Activated naive CD4-positive, alpha-beta T cell treated with Interleukin-2 at 50 U/mL for 16 hours (primary cell): ENCODE results near the gene COX8A.
A peak's percentile ranks its signal among the peaks of the same experiment; 100 is the strongest.
"Not testable (repeated sequence)": the region's sequence is repeated elsewhere in the genome, so short reads cannot be mapped to it uniquely, and the experiment has no call there.

ENCODE experiments used
- DNase-seq: peaks from one replicate; pipeline ENCODE4 v3.0.0-alpha.2; 2020

Gene COX8A, protein sequence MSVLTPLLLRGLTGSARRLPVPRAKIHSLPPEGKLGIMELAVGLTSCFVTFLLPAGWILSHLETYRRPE

DNA sequence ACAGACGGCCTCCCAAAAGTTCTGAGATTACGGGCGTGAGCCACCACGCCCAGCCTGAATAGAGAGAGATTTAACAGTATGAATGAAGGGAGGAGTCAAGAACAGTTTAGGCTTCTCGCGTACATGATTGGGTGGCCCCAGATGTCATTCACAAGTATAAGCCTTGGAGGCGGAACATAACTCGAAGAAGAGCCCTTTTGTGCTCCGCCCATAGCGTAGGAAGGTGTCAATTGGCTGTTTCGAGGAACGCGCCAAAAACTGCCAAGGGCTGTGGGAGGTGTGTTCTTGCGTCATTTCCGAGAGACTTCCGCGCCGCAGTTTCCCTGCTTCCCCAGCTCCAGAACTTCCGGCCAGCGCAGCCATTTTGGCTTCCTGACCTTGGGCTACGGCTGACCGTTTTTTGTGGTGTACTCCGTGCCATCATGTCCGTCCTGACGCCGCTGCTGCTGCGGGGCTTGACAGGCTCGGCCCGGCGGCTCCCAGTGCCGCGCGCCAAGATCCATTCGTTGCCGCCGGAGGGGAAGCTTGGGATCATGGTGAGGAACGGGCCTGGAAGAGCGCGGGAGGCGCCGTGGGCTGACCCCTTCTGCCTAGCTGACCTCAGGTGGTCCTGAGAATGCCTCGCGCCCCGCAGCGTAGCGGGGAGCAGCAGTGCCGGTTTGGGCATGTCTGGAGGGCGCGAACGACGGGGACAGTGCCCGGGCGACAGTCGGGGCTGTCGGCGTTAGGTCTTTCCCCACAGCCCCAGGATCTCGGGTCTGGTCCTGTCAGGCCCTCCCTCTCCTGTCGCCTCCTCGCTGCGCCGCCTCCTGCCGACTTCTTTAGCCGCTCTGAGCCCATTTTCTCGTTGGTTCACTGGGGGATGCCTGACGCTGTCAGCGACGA, at the start of gene COX8A:
Gene COX8A (plus strand): TSS at position 362 of the 885 bp plus-strand sequence. CDS start 61 bp downstream, at position 423.
- peak; percentile 97 for DNase-seq

DNA sequence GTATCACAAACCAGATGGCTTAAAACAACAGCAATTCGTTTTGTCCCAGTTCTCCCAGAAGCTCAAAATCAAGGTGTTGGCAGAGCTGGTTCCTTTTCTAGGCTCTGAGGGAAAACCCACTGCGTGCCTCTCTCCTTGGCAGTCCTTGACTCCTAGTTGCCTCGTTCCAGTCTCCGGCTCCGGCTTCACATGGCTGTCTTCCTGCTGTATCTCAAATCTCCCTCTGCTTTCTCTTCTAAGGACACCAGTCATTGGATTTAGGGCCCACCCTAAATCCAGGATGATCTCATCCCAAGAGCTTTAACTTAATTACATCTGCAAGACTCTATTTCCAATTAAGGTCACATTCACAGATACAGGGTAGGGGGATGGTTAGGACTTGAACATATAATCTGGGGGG, 44.8 kb upstream of the COX8A start:
- DNase-seq = no peak

DNA sequence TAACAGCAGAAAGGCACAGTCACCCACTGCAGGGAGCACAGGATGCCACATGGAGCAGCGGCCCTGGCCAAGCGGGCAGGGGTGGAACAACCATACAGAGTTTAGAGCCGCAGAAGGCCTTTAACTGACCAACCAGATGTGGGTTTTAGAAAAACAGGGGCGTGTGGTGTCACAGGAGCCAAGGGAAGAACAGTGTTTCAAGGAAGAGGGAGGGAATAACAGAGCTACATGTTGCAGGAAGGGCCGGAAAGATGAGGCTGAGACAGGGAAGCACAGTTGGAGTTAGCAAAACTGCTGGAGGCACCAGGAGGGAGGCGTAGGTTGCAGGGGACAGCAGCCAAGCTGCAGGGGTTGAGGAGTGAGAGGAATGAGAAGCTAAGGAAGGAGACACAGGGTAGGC, 43.4 kb upstream of the COX8A start:
- no peak for DNase-seq

DNA sequence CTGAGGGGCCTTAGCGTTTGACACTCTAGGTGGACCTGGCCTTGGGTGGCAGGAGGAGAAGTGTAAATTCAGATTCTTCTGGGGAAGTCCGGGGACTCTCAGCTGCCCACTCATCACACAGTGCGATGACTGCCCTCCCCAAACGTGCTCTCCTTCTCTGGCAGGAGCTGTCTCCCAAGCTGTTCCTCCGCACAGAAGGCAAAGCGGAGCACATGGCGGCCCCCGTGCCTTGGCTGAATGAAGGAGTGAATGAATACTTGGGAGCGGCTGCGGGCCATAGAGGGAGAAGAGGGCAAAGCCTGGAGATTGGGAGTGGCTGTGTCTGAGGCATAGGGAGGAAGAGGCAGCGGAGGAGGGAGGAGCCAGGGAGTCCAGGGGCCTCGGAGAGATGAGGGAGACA, 42.5 kb upstream of the COX8A start:
- DNase-seq = no peak

DNA sequence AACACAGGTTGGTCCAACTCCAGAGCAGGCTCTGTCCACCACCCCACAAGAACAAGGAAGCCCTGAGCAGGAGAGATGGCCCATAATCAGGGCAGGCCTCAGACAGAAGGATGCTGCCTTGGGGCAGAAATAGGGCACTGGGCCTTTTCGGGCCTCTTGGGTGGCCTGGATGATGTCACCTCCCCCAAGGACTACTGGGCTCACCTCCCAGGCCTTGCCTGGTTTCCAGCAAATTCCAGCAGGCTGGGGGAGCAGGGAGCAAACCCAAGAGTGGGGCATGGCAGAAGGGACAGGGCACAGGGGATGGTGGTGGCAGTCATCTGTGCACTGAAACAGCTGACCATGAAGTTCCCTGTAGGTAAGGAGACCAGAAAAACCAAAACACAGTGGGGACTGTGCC, 41.0 kb upstream of the COX8A start:
- no peak for DNase-seq

DNA sequence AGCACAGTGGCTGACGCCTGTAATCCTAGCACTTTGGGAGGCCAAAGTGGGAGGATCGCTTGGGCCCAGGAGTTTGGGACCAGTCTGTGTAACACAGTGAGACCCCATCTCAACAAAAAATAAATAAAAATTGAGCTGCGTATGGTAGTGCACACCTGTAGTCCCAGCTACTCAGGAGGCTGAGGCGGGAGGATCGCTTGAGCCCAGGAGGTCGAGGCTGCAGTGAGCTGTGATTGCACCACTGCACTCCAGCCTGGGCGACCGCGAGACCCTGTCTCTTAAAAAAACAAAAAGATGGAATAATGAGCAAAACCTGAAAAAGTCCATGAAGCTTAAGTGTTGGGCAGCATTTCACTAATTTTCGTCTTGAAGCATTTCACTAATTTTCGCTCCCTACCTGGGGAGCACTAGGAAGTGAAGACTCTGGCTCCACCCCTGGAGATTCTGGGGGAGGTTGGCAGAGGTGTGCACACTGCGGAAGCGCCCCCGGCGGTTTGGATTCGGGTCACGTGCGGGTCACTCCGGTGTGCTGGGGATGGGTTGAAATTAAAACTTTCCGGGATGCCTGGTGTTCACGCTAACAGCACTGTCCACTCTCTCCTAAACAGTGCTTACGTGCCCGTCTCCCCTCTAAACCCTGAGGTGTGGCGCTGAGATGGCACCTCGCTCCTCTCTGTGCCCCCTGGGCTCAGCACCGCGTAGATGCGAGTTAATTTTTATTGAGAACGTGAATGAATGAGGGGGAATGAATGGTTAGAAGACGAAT, 36.5 kb upstream of the COX8A start:
- no peak for DNase-seq

DNA sequence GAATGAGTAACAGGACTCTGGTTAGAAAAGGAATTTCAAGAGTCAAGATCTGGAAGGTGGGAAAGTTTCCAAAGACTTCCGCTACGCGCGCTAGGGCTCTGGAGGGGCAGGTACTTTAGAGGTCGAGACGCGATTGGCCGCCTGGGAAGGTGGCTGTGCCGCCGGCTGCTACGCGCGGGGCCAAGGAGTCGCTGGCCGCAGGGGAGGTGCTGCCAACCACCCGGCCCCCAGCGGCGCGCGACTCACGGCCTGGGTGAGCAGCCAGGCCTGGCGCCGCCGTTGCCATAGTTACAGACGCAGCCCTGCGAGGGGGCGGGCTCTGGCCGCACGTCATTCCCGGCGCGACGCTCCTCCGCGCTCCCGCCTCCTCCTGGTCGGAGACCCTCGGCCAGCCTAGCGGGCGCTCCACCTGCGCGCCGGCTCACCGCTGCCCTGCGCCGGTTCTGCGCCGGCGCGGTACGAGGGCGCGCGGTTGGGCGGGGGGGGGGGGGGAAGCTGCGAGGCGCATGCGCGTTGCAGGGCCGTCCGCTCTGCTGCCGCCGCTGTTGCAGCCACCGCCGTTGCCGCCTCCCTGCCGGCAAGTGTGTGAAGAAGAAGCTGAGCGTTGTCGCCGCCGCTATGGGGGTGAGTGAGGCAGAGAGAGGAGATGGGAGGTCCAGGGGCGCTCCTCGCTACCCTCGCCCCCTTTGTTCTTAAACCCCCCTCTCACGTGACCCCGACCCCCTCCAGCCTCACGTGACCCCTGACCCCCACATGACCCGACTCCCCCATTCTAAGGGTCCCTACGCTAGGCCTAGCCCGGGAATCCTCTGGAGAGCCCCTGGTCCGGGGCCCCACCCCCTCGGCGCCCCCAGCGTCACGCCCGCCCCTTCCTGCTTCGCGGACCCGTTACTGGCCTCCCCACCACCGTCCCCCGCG, 35.7 kb upstream of the COX8A start, which contains the start of gene NAA40:
Gene NAA40 (plus strand): TSS at position 524 of the 918 bp plus-strand sequence. CDS start 95 bp downstream, at position 619.
- peak; percentile 93 for DNase-seq

DNA sequence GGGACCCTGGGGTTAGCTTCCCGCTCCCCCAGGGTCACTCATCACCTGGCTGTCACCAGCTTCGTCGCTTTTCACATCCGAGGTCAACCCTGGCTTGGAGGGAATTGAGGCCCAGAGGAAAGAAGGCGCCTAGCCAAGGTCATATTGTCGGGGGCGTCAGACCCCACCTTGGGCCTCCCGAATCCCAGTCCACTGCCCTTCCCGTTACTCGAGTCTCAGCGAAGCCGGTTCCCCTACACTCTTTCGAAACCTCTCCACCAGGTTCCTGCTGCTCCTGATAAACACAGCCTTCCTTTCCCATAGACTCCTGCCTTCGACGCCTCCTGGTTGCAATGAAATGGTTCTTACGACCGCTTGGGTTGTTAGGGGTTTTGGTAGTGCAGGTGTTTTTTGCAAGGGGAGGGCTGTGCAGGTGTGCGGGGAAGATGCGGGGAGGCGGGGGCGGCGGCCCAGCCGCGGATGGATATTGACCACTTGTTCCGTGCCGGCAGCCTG, 35.0 kb upstream of the COX8A start:
- peak; percentile 3 for DNase-seq

DNA sequence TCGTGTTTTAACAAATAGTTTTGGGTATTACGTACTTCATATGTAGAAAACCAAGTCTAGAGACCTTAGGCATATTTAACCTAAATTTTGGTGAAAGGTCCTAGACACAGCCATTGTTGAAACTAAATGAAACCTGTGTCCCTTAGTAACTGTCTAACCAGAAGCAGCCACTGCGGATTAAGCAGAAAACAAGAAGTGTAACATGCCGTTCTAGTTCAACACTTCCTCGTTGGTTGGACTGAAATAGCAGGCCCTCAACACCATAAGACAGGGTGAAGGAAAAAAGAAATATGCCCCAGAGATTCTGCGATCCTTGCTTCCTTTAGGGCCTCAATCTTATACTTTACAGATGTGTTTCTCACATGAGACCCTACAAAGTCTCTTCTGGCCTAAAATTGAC, 33.6 kb upstream of the COX8A start:
- DNase-seq = no peak

DNA sequence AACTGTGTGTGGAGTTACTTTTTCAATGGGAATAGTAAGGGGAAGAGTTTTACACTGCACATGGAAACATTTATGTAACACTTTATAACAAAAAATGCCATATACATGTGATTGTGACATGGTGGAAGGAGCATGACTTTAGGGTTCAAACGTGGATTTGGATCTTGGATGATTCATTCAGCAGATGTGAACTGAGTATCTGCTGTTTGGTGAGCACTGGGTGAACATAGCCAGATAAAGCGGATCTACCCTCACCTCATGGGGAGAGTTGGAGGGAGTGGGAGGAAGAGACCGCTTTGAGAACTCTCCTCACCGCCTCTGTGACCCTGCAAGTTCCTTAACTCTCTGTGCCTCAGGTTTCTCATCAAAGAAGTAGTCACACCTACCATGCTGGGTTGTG, 32.5 kb upstream of the COX8A start:
- no peak for DNase-seq

DNA sequence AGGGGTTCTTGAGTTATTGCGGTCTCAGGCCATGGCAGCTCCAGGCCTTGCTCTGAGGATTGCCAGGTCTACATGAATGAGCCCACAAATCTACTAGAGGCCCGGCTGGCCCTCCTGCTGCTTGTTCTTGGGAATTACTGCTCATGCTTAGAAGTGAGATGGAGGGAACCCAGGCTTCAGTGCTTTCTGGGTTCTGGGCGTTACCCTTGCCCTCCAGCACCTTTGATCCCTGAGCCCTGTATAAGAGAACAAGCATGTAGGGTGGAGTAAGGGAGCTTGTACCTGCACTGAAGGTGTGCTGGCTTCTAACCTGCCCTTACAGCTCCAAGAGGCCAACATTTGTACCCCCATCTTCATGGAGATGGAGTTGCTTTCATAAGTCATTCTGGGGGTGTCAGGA, 31.6 kb upstream of the COX8A start:
- no peak for DNase-seq

DNA sequence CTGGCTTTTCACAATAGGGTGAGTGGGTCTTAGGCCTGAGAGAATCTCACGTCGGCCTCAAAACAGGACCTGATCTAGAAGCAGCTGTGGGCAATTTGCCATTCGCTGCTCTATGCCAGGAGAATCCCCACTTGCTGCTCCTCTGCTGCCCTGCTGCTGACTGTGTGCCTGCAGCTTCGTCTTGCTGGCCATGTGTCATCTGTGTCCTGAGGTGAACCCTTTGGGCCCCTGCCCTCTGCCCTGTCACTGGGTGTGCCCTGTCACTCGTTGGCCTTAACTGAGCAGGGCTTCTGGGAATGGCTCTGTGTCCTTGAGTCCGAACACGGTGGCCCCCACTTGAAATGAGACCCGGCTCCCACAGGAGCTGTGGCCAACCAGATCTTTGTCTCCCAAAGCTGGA, 29.4 kb upstream of the COX8A start:
- no peak for DNase-seq

DNA sequence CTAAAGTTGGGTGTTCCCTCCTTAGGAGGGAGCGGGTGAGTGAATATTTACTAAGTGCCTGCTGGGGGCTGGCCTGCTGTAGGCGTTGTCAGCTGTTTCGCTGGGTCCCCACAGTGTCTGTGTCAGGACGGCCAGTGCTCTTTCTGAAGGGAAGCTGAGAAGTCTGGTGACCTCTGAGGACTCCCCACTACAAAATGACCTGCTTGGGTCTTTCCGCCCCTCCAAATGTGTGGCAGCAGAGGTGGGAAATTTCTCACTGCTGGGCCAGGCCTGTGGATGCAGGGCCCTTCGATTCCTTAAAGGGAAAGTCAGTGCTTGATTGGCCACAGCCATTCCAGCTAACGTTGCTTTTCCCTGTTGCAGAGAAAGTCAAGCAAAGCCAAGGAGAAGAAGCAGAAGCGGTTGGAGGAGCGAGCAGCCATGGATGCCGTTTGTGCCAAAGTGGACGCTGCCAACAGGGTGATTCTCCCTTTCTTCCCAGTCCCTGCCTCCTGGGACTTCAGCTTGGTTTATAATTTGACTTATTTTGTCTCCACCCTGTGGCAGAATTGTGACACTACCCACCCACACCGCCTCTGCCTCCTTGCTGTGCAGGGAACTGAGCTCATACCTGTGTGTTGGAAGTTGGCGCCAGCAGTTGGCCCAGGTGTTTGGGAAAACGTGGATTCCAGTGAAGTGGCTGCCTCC, 28.8 kb upstream of the COX8A start:
- DNase-seq = peak; percentile 54

DNA sequence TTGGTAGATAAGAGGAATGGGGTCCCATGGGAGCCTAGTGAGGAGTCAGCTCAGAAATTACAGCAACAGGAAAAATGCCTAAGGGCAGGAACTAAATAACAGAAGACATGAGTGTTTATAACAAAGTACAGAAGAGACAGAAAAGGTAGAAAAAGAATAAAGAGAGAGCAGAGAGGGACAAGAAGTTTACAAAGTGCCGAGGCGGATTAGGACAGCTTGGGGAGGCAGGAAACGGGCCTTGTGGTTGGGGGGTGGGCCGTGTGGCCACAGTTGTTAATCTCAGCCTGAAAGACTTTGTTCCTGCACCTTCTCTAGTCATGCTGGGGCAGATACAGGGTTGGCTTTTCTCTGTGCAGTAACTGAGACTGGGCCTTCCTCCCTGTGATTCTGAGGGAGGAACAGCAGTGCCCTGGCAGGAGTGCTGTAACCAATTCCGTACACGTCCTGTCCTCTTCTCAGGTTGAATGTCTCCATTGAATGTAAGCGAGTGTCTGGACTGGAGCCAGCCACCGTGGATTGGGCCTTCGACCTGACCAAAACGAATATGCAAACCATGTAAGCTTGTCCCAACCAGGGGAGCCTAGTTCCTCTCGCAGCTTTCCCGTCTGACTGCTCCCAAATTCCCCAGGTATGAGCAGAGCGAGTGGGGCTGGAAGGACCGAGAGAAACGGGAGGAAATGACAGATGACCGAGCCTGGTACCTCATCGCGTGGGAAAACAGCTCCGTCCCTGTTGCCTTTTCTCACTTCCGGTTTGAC, 22.5 kb upstream of the COX8A start:
- peak; percentile 12 for DNase-seq

DNA sequence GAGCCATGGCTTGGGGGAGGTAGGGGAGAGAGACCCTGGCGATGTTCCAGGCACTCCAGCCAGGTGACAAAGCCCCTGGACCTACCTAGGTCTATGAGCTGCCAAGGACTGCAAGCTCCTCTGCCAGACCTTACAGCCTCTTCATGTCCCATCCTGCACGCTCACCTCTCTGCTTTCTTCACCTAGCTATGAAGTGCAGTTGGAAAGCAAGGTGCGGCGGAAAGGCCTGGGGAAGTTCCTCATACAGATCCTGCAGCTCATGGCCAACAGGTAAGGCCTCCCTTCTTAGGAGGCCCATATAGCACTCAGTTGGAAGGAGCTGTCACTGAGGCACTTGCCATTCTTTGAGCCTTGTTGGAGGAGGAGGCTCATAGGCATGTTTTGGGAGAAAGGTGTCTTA, 21.9 kb upstream of the COX8A start:
- DNase-seq = no peak

DNA sequence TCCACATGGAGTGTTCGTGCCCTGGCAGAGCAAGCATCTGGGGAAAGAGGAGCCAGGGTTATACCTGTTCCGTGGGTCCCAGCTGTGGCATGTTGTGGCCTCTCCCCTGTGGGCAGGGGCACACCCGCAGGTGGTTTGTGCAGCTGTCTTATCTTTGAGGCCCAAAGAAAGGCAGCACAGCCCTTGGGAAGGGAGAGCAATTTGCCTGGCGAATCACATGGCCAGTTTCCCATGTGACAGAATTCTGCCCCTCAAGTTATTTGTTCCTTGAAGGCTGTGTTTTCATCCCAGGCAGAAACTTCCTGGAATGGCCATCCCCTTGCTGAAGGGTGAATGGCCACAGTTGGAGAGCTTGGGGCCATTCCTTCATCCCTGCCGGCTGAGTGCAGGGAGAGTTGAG, 16.4 kb upstream of the COX8A start:
- no peak for DNase-seq

DNA sequence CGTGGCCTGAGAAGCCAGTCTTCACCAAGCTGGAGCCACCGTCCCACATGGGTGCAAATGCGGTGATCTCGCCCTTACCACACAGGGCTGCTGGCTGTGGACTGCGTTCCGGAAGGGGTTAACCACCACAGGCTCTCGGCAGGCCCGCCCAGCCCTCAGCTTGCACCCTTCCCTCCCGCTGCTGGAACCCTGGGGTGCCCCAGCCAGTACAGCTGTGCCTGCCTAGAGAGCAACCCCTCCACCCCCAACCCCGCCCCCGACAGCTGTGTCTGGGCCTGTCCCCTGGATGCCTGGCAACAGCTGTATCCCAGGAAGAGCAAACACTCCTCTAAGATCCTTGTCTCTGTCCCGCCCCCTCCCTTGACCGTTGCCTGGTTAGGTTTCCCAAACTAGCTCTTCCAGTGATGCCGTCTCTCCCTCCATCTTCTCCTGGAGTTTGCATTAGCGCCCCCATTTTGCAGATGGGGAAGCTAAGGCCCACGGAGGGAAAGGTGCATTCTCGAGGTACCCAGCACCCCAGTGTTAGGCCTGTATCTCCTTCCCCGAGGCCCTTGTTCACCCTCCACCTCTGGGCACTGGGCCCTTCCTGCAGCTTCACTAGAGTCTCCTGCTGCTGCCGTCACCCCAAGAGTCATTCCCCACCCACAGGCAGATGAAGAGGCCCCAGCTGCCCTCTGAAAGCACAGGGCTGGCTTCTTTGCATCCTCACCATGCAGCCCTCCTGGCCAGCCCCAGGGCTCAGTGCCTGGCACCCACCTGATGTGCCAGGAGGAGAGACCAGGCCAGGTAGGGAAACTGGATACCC, 12.6 kb upstream of the COX8A start:
- no peak for DNase-seq

DNA sequence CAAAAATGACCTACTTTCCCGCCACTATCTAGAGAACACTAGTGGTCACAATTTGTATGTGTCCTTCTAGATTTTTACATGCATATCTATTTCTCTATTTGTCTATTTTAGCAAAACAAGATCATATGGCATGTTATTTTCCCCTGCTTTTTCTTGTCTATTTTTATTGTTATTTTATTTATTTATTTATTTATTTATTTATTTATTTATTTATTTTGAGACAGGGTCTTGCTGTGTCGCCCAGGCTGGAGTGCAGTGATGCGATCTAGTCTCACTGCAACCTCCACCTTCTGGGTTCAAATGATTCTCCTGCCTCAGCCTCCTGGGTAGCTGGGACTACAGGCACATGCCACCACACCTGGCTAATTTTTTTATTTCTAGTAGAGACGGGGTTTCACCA, 10.5 kb upstream of the COX8A start:
- DNase-seq = not testable (repeated sequence)

DNA sequence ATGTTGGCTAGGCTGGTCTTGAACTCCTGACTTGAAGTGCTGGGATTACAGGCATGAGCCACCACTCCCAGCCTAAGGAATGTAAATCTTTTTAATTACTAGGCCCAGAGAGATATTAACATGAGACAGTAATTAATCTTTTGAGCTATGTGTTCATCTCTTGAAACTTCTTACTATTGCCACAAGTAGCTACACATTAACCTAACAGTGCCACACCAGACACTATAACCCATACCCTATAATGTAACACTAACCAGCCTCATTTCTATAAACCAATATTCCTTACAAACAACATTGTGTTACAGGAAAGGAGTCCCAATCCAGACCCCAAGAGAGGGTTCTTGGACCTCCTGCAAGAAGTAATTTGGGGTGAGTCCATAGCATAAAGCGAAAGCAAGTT, 8.0 kb upstream of the COX8A start:
- DNase-seq = no peak

DNA sequence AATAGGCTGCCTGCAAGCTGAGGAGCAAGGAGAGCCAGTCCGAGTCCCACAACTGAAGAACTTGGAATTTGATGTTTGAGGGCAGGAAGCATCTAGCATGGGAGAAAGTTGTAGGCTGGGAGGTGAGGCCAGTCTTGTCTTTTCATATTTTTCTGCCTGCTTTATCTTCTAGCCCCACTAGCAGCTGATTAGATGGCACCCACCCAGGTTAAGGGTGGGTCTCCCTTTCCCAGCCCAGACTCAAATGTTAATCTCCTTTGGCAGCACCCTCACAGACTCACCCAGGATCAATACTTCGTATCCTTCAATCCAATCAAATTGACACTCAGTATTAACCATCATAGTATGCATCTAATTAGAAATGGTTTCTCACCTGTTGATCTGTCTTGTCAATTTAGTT, 5.0 kb upstream of the COX8A start:
- no peak for DNase-seq
